GM18861 (cell line): Measurements from ENCODE around the gene PSG6.
"Not testable (repeated sequence)": the region's sequence is repeated elsewhere in the genome, so short reads cannot be mapped to it uniquely, and the experiment has no call there.

Source experiments
- ATAC-seq: cut with Tn5 transposase; IDR thresholded peaks from one replicate; pipeline ENCODE4 v1.9.1; 2021; ENCODE audit not compliant: unreplicated experiment

Gene PSG6

DNA sequence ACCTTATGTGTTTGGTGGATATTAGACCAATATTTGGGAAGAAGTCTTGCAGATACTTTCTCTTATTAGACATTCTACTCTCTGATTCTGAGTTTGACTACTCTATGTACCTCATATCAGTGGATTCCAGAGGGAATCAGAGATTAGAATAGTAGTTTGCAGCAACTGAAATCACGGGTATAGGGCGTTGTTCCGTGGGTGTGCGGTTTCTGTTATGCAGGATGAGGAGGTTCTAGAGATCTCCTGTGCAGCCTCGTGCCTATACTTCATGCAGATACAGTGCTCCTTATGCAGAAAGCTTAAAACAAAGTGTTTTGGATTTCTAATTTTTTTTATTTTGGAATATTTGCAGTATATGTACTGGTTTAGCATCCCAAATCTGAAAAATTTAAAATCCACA, 6.0 kb downstream of the PSG6 start:
- ATAC-seq: not testable (repeated sequence)

GRCh38 chr19:42906162-42906561, 11.5 kb downstream of the PSG6 start:
- not testable (repeated sequence) for ATAC-seq

- not testable (repeated sequence) for ATAC-seq
Measured at GRCh38 chr19:42900561-42900960, 17.1 kb downstream of the PSG6 start.

DNA sequence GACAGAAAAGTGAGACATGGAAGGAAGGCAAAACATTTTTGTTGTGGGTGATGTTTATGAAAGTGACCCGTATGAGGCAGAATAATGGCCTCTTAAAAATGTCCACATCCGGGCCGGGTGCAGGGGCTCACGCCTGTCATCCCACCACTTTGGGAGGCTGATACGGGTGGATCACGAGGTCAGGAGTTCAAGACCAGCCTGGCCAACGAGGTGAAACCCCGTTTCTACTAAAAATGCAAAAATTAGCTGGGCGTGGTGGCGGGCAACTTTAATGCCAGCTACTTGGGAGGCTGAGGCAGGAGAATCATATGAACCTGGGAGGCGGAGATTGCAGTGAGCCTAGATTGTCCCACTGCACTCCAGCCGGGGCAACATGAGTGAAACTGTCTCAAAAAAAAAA, 18.0 kb downstream of the PSG6 start:
- not testable (repeated sequence) for ATAC-seq

GRCh38 chr19:42899110-42899509, 18.6 kb downstream of the PSG6 start:
- not testable (repeated sequence) for ATAC-seq

DNA sequence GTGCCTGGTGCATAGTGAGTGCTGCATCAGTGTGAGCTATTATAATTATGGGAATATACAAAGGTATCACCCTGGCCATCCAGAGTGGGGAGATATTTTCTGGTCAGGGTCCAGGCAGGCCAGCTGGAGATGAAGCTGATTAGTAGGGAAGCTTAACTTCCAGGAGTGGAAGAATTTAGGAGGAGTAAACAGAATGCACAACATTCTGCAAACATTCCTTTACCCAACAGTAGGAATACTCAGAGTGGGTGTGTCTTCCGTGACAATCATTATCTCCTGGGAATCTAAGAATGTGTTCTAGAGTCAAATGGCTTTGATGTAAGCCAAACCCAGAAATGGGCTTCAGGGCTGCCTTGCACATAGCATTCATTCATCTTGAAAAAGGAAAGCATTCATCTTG, 19.0 kb downstream of the PSG6 start:
- not testable (repeated sequence) for ATAC-seq

DNA sequence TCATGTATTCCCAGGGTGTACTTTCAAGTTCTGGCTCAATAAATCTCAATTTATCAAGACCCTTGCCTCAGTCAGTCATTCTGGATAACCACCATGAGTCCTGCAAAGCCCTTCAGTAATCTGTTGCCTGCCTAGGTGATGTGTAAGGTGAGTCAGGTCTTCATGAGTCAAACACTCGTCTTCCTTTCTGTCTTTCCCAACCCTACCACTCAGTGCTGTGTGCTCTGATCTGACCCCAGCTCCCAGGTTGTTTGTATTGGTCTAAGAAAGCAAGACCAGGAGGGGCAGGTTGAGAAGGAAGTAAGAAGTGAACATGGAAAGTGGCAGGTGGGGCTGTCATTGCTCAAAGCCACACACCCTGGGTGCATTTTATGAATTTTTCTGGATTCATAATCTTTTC, 20.0 kb downstream of the PSG6 start:
- ATAC-seq: not testable (repeated sequence)

DNA sequence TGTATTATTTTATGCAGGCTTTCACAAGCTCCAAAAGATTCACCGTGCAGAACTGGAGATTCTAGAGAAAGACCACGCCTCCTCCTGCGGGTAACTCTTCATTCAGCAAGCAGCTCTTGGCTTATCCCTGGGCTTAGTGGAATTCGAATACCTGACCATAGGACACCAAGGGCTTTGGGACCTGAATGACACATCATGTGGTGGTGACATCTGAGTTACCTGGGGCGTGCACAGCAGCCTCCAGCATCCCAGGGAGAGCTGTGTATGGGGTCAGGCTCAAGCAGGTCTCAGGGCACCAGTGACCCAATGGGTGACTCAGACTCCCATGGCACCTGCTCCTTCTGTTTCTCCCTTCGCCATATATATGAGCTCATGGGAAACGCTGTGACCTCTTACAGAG, 27.2 kb downstream of the PSG6 start:
- not testable (repeated sequence) for ATAC-seq

GRCh38 chr19:42887876-42888445, 29.7 kb downstream of the PSG6 start:
- ATAC-seq: not testable (repeated sequence)

GRCh38 chr19:42882730-42883129, 35.0 kb downstream of the PSG6 start:
- ATAC-seq: not testable (repeated sequence)

- ATAC-seq: not testable (repeated sequence)
Measured at GRCh38 chr19:42882010-42882409, 35.7 kb downstream of the PSG6 start.

- ATAC-seq: not testable (repeated sequence)
Measured at GRCh38 chr19:42881279-42881678, 36.4 kb downstream of the PSG6 start.

DNA sequence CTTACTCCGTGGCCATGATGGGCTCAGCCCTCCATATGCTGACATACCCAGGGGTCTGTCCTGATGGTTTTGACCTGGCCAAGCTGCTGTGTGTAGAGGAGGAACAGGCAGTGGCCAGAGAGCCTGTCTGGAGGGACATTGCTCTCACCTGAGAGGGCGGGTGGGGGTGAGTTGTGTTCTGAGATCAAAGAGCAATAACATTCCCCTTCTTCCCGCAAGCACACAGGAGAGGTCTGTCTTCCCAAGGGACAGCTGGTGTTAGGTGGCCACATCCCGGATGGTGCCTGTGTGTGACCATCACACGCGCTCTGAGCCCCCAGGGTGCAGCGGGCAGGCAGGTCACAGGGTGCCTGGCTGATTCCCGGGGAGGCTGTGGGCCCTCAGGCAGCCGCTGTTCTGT, 37.1 kb downstream of the PSG6 start:
- ATAC-seq: not testable (repeated sequence)

DNA sequence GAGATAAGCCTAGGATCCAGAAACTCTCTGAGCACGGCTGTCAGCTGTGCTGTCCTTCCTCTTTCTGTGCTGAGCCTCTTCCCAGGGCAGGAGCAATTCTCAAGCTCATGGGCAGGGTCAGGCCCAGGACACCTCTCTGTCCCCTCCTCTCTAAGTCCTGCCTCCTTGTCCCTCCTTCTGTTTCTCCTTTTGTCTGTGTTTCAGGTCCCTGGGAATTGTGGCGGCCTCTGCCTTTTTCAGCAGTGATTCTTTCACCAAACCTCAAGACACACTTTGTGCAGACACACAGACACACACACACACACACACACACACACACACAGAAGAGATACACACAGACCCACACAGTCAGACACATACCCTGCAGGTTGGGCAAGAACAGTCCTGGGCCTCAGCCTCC, 38.1 kb downstream of the PSG6 start, which contains the start of gene PSG1:
TSS of gene PSG1 (minus strand) at position 101 of the 400 bp plus-strand sequence. CDS start 132 bp downstream, outside the sequence.
- ATAC-seq: no peak

- ATAC-seq: not testable (repeated sequence)
Measured at GRCh38 chr19:42876596-42876995, 41.1 kb downstream of the PSG6 start.

GRCh38 chr19:42875881-42876280, 41.8 kb downstream of the PSG6 start:
- ATAC-seq: not testable (repeated sequence)

GRCh38 chr19:42874901-42875813, 42.5 kb downstream of the PSG6 start:
- not testable (repeated sequence) for ATAC-seq

- not testable (repeated sequence) for ATAC-seq
Measured at GRCh38 chr19:42874136-42874535, 43.6 kb downstream of the PSG6 start.

DNA sequence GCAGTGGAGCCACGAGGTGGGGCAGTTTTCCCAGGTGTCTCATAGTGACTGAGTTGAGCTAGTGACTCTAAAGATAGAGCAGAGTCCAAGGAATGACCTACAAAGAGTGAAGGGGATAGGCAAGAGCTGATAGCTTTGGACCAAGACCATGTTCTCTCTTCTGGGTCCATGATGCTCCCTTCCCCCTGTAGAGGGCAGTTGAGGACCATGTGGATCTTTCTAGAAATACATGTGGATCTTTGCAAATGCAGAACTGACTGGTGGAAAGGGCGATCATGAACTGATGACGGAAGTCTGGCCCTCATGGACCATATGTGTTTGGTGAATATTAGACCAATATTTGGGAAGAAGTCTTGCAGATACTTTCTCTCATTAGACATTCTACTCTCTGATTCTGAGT, 45.1 kb downstream of the PSG6 start:
- no peak for ATAC-seq

DNA sequence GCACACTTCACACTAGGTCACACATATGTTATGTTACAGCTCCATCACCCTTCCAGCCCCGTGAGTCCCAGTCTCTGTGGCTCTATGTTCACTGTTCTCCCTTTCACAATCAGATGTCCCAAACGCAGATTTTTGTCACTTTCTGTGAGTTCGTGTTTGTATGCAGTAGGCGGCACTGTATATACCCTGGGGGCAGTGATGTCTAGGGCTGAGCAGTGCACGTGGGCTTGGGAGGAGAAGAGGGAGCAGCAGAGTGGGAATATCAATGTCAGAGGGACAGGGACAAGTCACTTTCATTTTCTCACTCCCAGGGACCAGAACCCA, 60.2 kb downstream of the PSG6 start:
- ATAC-seq: no peak

- not testable (repeated sequence) for ATAC-seq
Measured at GRCh38 chr19:42856866-42857543, 60.7 kb downstream of the PSG6 start.

DNA sequence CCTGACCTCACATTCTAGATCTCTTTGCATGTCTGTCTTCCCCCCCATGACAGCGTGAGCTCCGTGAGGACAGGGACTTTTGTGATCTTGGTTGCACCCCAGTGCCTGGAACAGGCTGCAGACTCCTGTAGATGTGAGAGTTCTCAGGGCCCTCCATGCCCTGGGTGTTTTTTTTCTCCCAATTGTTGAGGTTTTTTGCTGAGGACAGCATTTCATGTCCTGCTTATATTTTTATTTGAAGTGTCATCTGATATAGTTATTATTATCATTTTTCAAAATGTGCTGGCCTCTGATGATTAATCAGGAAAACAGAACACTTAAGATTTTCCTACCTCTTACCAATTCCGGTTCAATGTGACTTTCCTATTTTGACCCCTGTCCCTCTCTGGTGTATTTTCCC, 62.9 kb downstream of the PSG6 start:
- not testable (repeated sequence) for ATAC-seq
